Loucy (cell line): Measurements from ENCODE around the gene RNF41.

Source experiments
- CTCF ChIP-seq: fragments of 200-600 bp; sonication (generic); conservative IDR thresholded peaks from 2 replicates; pipeline ENCODE4 v1.5.1; 2014; ENCODE audit warnings: mild to moderate bottlenecking, antibody characterized with exemption, low read length
- EZH2phosphoT487 ChIP-seq: fragments of 200-600 bp; IDR thresholded peaks from 2 replicates; pipeline ENCODE4 v1.6.1; 2018; ENCODE audit warnings: antibody characterized with exemption, mild to moderate bottlenecking, moderate library complexity, borderline replicate concordance

- TF ChIP-seq CTCF = no peak
- no peak for TF ChIP-seq EZH2phosphoT487
Measured at GRCh38 chr12:56222531-56222895, 791 bp upstream of the RNF41 start.
